H9 (cell line): ENCODE data around the gene PUS10. TPM values are rescaled to one million over a fixed set of nuclear protein-coding genes. Genes with fewer than 3 reads are reported as not detected.

Experiments used
- DNase-seq: peaks from one replicate; pipeline ENCODE4 v3.0.0-alpha.2; 2017
- H2AFZ ChIP-seq: one replicate; pipeline ENCODE4 v1.6.1; 2013; ENCODE audit warnings: mild to moderate bottlenecking, low read length, control low read depth, moderate library complexity
- H2AK5ac ChIP-seq: 2 replicates; pipeline ENCODE4 v1.6.1; 2013; ENCODE audit warnings: low read length, control low read depth, mixed read lengths; ENCODE audit not compliant: insufficient read length
- H2BK120ac ChIP-seq: one replicate; pipeline ENCODE4 v1.6.1; 2013; ENCODE audit warnings: low read depth, mild to moderate bottlenecking, low read length, control low read depth, inconsistent platforms; ENCODE audit not compliant: poor library complexity, severe bottlenecking
- H2BK12ac ChIP-seq: 2 replicates; pipeline ENCODE4 v1.6.1; 2013; ENCODE audit warnings: low read length, control low read depth, mixed read lengths, low read depth; ENCODE audit not compliant: insufficient read length
- H2BK15ac ChIP-seq: 2 replicates; pipeline ENCODE4 v1.6.1; 2013; ENCODE audit warnings: low read depth, low read length, control low read depth
- H2BK20ac ChIP-seq: one replicate; pipeline ENCODE4 v1.6.1; 2013; ENCODE audit warnings: low read depth, mild to moderate bottlenecking, low read length, control low read depth, inconsistent platforms; ENCODE audit not compliant: poor library complexity, severe bottlenecking
- H2BK5ac ChIP-seq: 2 replicates; pipeline ENCODE4 v1.6.1; 2013; ENCODE audit warnings: low read length, control low read depth, mixed read lengths; ENCODE audit not compliant: insufficient read length
- H3K14ac ChIP-seq: 2 replicates; pipeline ENCODE4 v1.6.1; 2013; ENCODE audit warnings: low read length, control low read depth; ENCODE audit not compliant: insufficient read depth
- H3K18ac ChIP-seq: 2 replicates; pipeline ENCODE4 v1.6.1; 2013; ENCODE audit warnings: low read depth, mild to moderate bottlenecking, mixed read lengths, low read length, control low read depth; ENCODE audit not compliant: insufficient read length
- H3K23ac ChIP-seq: 2 replicates; pipeline ENCODE4 v1.6.1; 2013; ENCODE audit warnings: low read length, control low read depth, mixed read lengths, low read depth; ENCODE audit not compliant: insufficient read length
- H3K23me2 ChIP-seq: 2 replicates; pipeline ENCODE4 v1.6.1; 2013; ENCODE audit warnings: low read depth, mild to moderate bottlenecking, mixed read lengths, low read length, control low read depth; ENCODE audit not compliant: insufficient read length, poor library complexity, severe bottlenecking
- H3K27ac ChIP-seq: 2 replicates; pipeline ENCODE4 v1.5.1; 2013; ENCODE audit warnings: low read length, control low read depth, mixed read lengths, low read depth; ENCODE audit not compliant: insufficient read length
- H3K27me3 ChIP-seq: 2 replicates; pipeline ENCODE4 v1.6.1; 2013; ENCODE audit warnings: low read length, control low read depth, inconsistent platforms; ENCODE audit not compliant: insufficient read depth
- H3K4ac ChIP-seq: 2 replicates; pipeline ENCODE4 v1.6.1; 2013; ENCODE audit warnings: low read depth, mild to moderate bottlenecking, control low read depth, inconsistent platforms, low read length, moderate library complexity
- H3K4me1 ChIP-seq: 2 replicates; pipeline ENCODE4 v1.6.1; 2013; ENCODE audit warnings: low read length, control low read depth, inconsistent platforms; ENCODE audit not compliant: insufficient read depth
- H3K4me2 ChIP-seq: 2 replicates; pipeline ENCODE4 v1.6.1; 2013; ENCODE audit warnings: low read length, control low read depth, mixed read lengths; ENCODE audit not compliant: insufficient read length, insufficient read depth
- H3K56ac ChIP-seq: 2 replicates; pipeline ENCODE4 v1.6.1; 2013; ENCODE audit warnings: low read depth, mild to moderate bottlenecking, mixed read lengths, low read length, control low read depth; ENCODE audit not compliant: insufficient read length
- H3K79me1 ChIP-seq: 2 replicates; pipeline ENCODE4 v1.6.1; 2013; ENCODE audit warnings: low read depth, mild to moderate bottlenecking, moderate library complexity, low read length, control low read depth, inconsistent platforms; ENCODE audit not compliant: insufficient read depth, poor library complexity, severe bottlenecking
- H3K79me2 ChIP-seq: 2 replicates; pipeline ENCODE4 v1.6.1; 2013; ENCODE audit warnings: low read length, control low read depth, inconsistent platforms; ENCODE audit not compliant: insufficient read depth
- H3K9ac ChIP-seq: 2 replicates; pipeline ENCODE4 v1.6.1; 2013; ENCODE audit warnings: low read length, control low read depth, mixed read lengths; ENCODE audit not compliant: insufficient read length; ENCODE audit errors: extremely low read depth
- H3K9me3 ChIP-seq: one replicate; pipeline ENCODE4 v1.6.1; 2013; ENCODE audit warnings: low read depth, low read length, inconsistent platforms; ENCODE audit not compliant: control insufficient read depth
- H3T11ph ChIP-seq: one replicate; pipeline ENCODE4 v1.6.1; 2013; ENCODE audit warnings: mild to moderate bottlenecking, low read length, control low read depth, inconsistent platforms
- H4K20me1 ChIP-seq: one replicate; pipeline ENCODE4 v1.6.1; 2013; ENCODE audit not compliant: control insufficient read depth, insufficient read length, insufficient read depth
- H4K5ac ChIP-seq: 2 replicates; pipeline ENCODE4 v1.6.1; 2013; ENCODE audit warnings: low read depth, mild to moderate bottlenecking, mixed read lengths, low read length, control low read depth; ENCODE audit not compliant: insufficient read length
- H4K8ac ChIP-seq: replicated peaks from 2 replicates; pipeline ENCODE4 v1.6.1; 2013; ENCODE audit warnings: low read length, control low read depth, mixed read lengths, low read depth; ENCODE audit not compliant: insufficient read length
- H4K91ac ChIP-seq: 2 replicates; pipeline ENCODE4 v1.6.1; 2013; ENCODE audit warnings: low read depth, mild to moderate bottlenecking, moderate library complexity, mixed read lengths, low read length, control low read depth; ENCODE audit not compliant: insufficient read length
- H3K27ac Mint-ChIP-seq, 3 experiments: 2 replicates in 2 of 3; 3 replicates in 1 of 3; pipeline ENCODE4 v1.8.0; 2020 to 2021; ENCODE audit warnings: mixed read lengths in 3 of 3, mild to moderate bottlenecking in 1 of 3, moderate library complexity in 1 of 3
- H3K27me3 Mint-ChIP-seq: 2 replicates; pipeline ENCODE4 v1.8.0; 2021; ENCODE audit warnings: low read depth, mild to moderate bottlenecking, moderate library complexity, mixed read lengths
- H3K36me3 Mint-ChIP-seq, 3 experiments: 2 replicates in 2 of 3; 3 replicates in 1 of 3; pipeline ENCODE4 v1.8.0; 2020 to 2021; ENCODE audit warnings: low read depth in 3 of 3, mixed read lengths in 3 of 3; ENCODE audit not compliant: insufficient read depth in 1 of 3
- H3K4me1 Mint-ChIP-seq, 2 experiments: 2 replicates each; pipeline ENCODE4 v1.8.0; 2020; ENCODE audit warnings: mixed read lengths in 2 of 2
- H3K4me3 Mint-ChIP-seq, 2 experiments: 2 replicates in 1 of 2; 3 replicates in 1 of 2; pipeline ENCODE4 v1.8.0; 2020 to 2021; ENCODE audit warnings: mild to moderate bottlenecking in 2 of 2, mixed read lengths in 2 of 2, moderate library complexity in 1 of 2
- H3K9me3 Mint-ChIP-seq, 2 experiments: 2 replicates in 1 of 2; 3 replicates in 1 of 2; pipeline ENCODE4 v1.8.0; 2020; ENCODE audit warnings: mild to moderate bottlenecking in 2 of 2, mixed read lengths in 2 of 2, moderate library complexity in 1 of 2
- WGBS: extraction: QIAGEN DNeasy Blood & Tissue Kit; methylation state at CpG from one replicate; pipeline ENCODE4 v1.1.7; 2013; ENCODE audit warnings: missing lambda C conversion rate, low lambda C conversion rate, mixed read lengths; ENCODE audit not compliant: insufficient read length; ENCODE audit errors: extremely low coverage; 5-methylcytosine and 5-hydroxymethylcytosine counted together
- total RNA-seq: library from RNA; stranded (reverse); gene quantifications from 2 replicates; pipeline ENCODE4 v1.2.1, GENCODE V29; 2021
- TF ChIP-seq, protein P1 (sequence below): fragments of 200-600 bp; sonication (generic); conservative IDR thresholded peaks from 3 replicates; pipeline ENCODE4 v1.8.0; 2021; ENCODE audit warnings: antibody characterized with exemption, mild to moderate bottlenecking

PUS10 gene
- total RNA-seq, 1 experiment from 2014 or later = 2.3 TPM

- Histone ChIP-seq H3K27me3 (no peaks in the 10 kb centered on the region), H3K4me1 (no peaks in the 10 kb centered on the region), H2BK12ac (no peak overlapping the region), H3K9me3 (no peaks in the 10 kb centered on the region), H2AK5ac (no peak overlapping the region), H2BK15ac (no peak overlapping the region), H3K23ac (no peak overlapping the region), H2BK120ac (no peak overlapping the region), H3K27ac (no peak overlapping the region), H3K4me2 (no peak overlapping the region), H3K56ac (no peak overlapping the region), H4K5ac (no peak overlapping the region), H3K4ac (no peak overlapping the region), H3K79me1 (no peaks in the 10 kb centered on the region), H3K23me2 (no peaks in the 10 kb centered on the region), H3K79me2 (no peaks in the 10 kb centered on the region), H2BK5ac (no peak overlapping the region), H4K20me1 (no peaks in the 10 kb centered on the region), H3K18ac (no peak overlapping the region), H3T11ph (no peak overlapping the region), H4K91ac (no peak overlapping the region), H4K8ac (no peak overlapping the region), H2AFZ (no peak overlapping the region), H3K9ac (no peak overlapping the region), H2BK20ac (no peak overlapping the region), H3K14ac (no peak overlapping the region)
- no CpG with 5 or more reads among the region's 3 CpGs for WGBS
- no peaks in the 10 kb centered on the region; a peak in 1 of 7 replicates for H3K36me3 Mint-ChIP-seq
- no peaks in the 10 kb centered on the region for H3K9me3 Mint-ChIP-seq
- no peaks in the 10 kb centered on the region for H3K27me3 Mint-ChIP-seq
- H3K4me1 Mint-ChIP-seq = no peaks in the 10 kb centered on the region
- no peak overlapping the region for H3K4me3 Mint-ChIP-seq
- no peak overlapping the region for H3K27ac Mint-ChIP-seq
- TF ChIP-seq, protein P1, sequence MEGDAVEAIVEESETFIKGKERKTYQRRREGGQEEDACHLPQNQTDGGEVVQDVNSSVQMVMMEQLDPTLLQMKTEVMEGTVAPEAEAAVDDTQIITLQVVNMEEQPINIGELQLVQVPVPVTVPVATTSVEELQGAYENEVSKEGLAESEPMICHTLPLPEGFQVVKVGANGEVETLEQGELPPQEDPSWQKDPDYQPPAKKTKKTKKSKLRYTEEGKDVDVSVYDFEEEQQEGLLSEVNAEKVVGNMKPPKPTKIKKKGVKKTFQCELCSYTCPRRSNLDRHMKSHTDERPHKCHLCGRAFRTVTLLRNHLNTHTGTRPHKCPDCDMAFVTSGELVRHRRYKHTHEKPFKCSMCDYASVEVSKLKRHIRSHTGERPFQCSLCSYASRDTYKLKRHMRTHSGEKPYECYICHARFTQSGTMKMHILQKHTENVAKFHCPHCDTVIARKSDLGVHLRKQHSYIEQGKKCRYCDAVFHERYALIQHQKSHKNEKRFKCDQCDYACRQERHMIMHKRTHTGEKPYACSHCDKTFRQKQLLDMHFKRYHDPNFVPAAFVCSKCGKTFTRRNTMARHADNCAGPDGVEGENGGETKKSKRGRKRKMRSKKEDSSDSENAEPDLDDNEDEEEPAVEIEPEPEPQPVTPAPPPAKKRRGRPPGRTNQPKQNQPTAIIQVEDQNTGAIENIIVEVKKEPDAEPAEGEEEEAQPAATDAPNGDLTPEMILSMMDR = no peak
- no peak for DNase-seq
These were observed 59.7 kb downstream of the PUS10 start for GRCh38 chr2:60958361-60958760.
